Lung (tissue), 12 donors: ENCODE data around the gene NEDD8. TPM values are rescaled to one million over a fixed set of nuclear protein-coding genes. Genes with fewer than 3 reads are reported as not detected.
"Not testable (repeated sequence)": the region's sequence is repeated elsewhere in the genome, so short reads cannot be mapped to it uniquely, and the experiment has no call there.

ENCODE experiments used
- ATAC-seq: fragments of 200-7000 bp; cut with Tn5 transposase; one replicate; pipeline ENCODE4 v1.9.1; 2020; ENCODE audit warnings: moderate number of reproducible peaks; ENCODE audit not compliant: insufficient read depth, low FRiP score
- DNase-seq, 3 donors: peaks; one replicate each; pipeline ENCODE4 v3.0.0-alpha.2; 2013 to 2017
- H3K27ac ChIP-seq, 2 donors: one replicate each; pipeline ENCODE4 v1.5.1; 2013; ENCODE audit warnings: mild to moderate bottlenecking in 2 of 2, moderate library complexity in 2 of 2, control low read depth in 1 of 2, inconsistent platforms in 1 of 2, low read depth in 1 of 2, low read length in 1 of 2
- H3K27me3 ChIP-seq, 3 donors: one replicate each; pipeline ENCODE4 v1.5.1; 2013; ENCODE audit warnings: low read length in 2 of 3; ENCODE audit not compliant: control insufficient read depth in 3 of 3, insufficient read depth in 3 of 3
- H3K36me3 ChIP-seq, 4 donors: one replicate each; pipeline ENCODE4 v1.5.1; 2013; ENCODE audit warnings: low read length in 4 of 4, mild to moderate bottlenecking in 1 of 4, moderate library complexity in 1 of 4; ENCODE audit not compliant: control insufficient read depth in 4 of 4, insufficient read depth in 4 of 4
- H3K4me1 ChIP-seq, 5 donors: one replicate each; pipeline ENCODE4 v1.5.1; 2013; ENCODE audit warnings: low read length in 5 of 5, mild to moderate bottlenecking in 2 of 5, moderate library complexity in 1 of 5; ENCODE audit not compliant: control insufficient read depth in 5 of 5, insufficient read depth in 5 of 5
- H3K4me3 ChIP-seq: one replicate; pipeline ENCODE4 v1.5.1; 2013; ENCODE audit warnings: mild to moderate bottlenecking, control low read depth, moderate library complexity
- H3K9ac ChIP-seq, 2 donors: one replicate each; pipeline ENCODE4 v1.5.1; 2013; ENCODE audit warnings: low read length in 2 of 2, control low read depth in 1 of 2; ENCODE audit not compliant: insufficient read depth in 1 of 2
- H3K9me3 ChIP-seq, 4 donors: one replicate each; pipeline ENCODE4 v1.5.1; 2013; ENCODE audit warnings: low read length in 3 of 4, mild to moderate bottlenecking in 1 of 4, moderate library complexity in 1 of 4; ENCODE audit not compliant: control insufficient read depth in 4 of 4, insufficient read depth in 3 of 4
- WGBS, 2 donors: extraction: QIAGEN DNeasy Blood & Tissue Kit; methylation state at CpG; one replicate each; pipeline ENCODE4 v1.1.7; 2013; 5-methylcytosine and 5-hydroxymethylcytosine counted together
- polyA plus RNA-seq, 2 donors: library from polyadenylated mRNA; stranded (reverse); fragments of 200-250 nt; gene quantifications; one replicate each; pipeline ENCODE4 v1.2.1, GENCODE V29; 2013
- total RNA-seq, 2 donors: library from RNA; depleted of rRNA in 1 of 2; stranded (reverse); fragments of >200 nt in 1 of 2; gene quantifications; one replicate each; pipeline ENCODE4 v1.2.1, GENCODE V29; 2014 to 2021
- TF ChIP-seq, protein P1 (sequence below): IDR thresholded peaks from 2 replicates; pipeline ENCODE4 v1.5.1; 2012; ENCODE audit warnings: mild to moderate bottlenecking; ENCODE audit errors: control extremely low read depth, extremely low read depth
- donor health status: control.
- donor health status: control.
- donor health status: Bipolar disorder and iron deficiency.
- donor health status: healthy.
- donor health status: DM: yes; HTN: yes; CAD: no.

Gene NEDD8
- total and polyA plus RNA-seq, 4 donors = 69.5 to 246 (median 194) TPM

DNA sequence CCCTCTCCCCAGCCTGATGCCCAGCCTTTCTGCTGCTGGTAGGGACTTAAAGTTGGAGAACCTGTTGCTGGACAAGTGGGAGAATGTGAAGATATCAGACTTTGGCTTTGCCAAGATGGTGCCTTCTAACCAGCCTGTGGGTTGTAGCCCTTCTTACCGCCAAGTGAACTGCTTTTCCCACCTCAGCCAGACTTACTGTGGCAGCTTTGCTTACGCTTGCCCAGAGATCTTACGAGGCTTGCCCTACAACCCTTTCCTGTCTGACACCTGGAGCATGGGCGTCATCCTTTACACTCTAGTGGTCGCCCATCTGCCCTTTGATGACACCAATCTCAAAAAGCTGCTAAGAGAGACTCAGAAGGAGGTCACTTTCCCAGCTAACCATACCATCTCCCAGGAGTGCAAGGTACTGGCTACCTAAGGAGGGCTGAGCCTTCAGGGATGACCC is 25.0 kb downstream of the NEDD8 start:
- ATAC-seq (no peak), DNase-seq (no peak)
- no peak overlapping the region for H3K4me3 ChIP-seq
- H3K27me3 ChIP-seq = no peaks in the 10 kb centered on the region
- no peaks in the 10 kb centered on the region for H3K9me3 ChIP-seq
- TF ChIP-seq, protein P1, sequence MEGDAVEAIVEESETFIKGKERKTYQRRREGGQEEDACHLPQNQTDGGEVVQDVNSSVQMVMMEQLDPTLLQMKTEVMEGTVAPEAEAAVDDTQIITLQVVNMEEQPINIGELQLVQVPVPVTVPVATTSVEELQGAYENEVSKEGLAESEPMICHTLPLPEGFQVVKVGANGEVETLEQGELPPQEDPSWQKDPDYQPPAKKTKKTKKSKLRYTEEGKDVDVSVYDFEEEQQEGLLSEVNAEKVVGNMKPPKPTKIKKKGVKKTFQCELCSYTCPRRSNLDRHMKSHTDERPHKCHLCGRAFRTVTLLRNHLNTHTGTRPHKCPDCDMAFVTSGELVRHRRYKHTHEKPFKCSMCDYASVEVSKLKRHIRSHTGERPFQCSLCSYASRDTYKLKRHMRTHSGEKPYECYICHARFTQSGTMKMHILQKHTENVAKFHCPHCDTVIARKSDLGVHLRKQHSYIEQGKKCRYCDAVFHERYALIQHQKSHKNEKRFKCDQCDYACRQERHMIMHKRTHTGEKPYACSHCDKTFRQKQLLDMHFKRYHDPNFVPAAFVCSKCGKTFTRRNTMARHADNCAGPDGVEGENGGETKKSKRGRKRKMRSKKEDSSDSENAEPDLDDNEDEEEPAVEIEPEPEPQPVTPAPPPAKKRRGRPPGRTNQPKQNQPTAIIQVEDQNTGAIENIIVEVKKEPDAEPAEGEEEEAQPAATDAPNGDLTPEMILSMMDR = no peak
- H3K36me3 ChIP-seq = peaks cover 9 to 48% (median 44%) of the 10 kb centered on the region in 4 donors
- peaks cover 0 to under 1% (median 0%) of the 10 kb centered on the region in 5 donors for H3K4me1 ChIP-seq
- WGBS, 2 donors = 94 to 98% methylated on average over 5 of the region's 5 CpGs
- no peak overlapping the region for H3K9ac ChIP-seq
- no peak overlapping the region for H3K27ac ChIP-seq

DNA sequence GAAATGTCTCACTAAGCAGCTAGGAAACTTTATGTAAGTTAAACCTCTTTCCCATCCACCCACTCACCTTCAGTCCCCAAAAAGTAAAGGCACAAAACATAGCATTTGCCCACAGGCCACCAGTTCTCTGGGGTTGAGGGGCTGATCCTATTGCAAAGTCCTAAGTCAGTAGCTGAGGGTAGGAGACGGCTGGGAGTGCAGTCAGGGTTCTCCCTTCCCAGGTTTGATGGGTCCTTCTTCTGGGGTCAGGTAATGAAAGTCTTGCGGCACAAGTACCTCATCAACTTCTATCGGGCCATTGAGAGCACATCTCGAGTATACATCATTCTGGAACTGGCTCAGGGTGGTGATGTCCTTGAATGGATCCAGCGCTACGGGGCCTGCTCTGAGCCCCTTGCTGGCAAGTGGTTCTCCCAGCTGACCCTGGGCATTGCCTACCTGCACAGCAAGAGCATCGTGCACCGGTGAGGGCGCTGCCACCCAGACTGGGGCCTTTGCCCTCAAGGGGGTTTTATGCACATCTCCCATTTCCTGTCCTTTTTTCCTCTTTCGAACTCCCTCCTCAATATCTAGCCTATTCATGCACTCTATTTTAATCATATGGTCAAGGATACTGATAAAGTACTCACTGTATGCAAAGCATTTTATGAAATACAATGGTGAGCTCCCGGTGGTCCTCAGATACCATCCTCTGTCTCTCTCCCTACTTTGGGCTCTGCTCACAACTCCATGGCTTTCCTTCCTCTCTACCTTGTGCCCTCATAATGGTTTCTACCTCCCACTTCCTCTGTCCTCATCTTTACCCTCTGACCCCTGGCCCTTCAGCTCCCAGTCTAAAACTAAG is 25.7 kb downstream of the NEDD8 start:
- Histone ChIP-seq H3K27ac (no peak overlapping the region), H3K27me3 (no peaks in the 10 kb centered on the region), H3K4me1 (no peaks in the 10 kb centered on the region), H3K36me3 (peaks cover 9 to 52% (median 45%) of the 10 kb centered on the region in 4 donors), H3K9ac (no peak overlapping the region), H3K4me3 (no peak overlapping the region), H3K9me3 (no peaks in the 10 kb centered on the region)
- ATAC-seq (no peak), DNase-seq (no peak)
- 99% methylated on average over 11 of the region's 11 CpGs for WGBS, 2 donors
- TF ChIP-seq, protein P1 = no peak

DNA sequence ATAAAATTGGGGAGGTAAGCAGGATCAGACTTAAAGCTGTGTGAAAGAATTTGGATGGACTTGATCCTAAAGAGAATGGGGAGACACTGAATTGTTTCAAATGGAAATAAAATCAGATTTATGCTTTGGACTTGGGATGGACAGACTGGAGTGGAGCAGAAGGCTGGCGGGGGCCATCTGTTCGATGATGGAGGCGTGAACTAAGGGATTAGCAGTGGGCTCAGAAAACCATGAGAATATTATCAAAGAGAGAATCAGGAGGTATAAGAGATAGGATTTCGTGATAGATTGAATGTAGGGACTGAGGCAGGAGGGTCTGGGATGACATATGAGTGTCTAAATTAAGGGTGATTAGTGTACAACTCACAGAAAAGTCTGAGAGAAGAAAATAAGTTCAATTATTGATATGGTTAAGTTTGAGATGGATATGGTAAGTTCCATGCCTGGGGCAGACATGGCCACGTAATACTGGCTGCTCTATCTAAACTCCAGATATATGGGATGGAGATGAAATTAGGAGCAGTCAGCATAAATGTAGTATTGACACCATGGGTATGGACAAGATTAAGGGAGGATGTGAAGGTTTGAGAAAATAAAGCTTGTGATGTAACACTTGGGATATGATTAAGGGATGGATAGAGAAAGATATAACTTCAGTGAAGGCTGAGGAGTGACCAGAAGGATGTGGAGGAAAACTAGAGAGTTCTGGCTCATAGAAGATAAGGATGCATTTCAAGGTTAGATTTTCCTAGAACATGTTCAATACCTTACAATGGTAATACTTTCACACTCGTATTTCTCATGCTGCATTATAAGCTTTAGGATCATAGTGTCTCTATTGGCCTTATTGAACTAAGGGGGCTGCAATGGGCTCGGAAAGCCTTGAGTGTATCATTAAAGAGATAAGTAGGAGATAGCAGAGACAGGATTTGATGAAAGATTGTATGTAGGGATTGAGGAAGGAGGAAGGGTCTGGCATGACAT is 27.7 kb downstream of the NEDD8 start:
- Histone ChIP-seq H3K36me3 (peaks cover 3 to 43% (median 33%) of the 10 kb centered on the region in 4 donors), H3K9ac (no peak overlapping the region), H3K4me3 (no peak overlapping the region), H3K4me1 (no peaks in the 10 kb centered on the region), H3K9me3 (no peaks in the 10 kb centered on the region), H3K27me3 (no peaks in the 10 kb centered on the region), H3K27ac (no peak overlapping the region)
- WGBS, 2 donors = 95 to 96% methylated on average over 7 of the region's 7 CpGs
- DNase-seq (no peak), ATAC-seq (no peak)
- TF ChIP-seq, protein P1 = no peak

DNA sequence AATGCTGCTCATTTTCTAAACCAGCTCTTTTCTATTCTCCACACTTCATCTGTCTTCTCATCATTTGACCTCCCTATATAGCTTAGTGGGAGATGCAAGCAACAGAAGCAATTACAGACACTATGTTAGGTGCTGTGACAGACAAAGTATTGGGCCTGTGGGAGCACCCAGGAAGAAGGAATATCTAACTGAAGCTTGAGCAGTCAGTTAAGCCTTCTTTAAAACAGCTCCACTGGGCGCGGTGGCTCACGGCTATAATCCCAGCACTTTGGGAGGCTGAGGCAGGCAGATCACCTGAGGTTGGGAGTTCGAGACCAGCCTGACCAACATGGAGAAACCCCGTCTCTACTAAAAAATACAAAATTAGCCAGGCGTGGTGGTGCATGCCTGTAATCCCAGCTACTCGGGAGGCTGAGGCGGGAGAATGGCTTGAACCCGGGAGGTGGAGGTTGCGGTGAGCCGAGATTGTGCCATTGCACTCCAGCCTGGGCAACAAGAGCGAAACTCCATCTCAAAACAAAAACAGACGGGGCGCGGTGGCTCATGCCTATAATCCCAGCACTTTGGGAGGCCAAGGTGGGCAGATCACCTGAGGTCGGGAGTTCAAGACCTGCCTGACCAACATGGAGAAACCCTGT is 28.8 kb downstream of the NEDD8 start:
- ATAC-seq, DNase-seq, H3K9me3 ChIP-seq, H3K27ac ChIP-seq, H3K4me3 ChIP-seq, H3K4me1 ChIP-seq, H3K27me3 ChIP-seq, H3K9ac ChIP-seq: not testable (repeated sequence)
- H3K36me3 ChIP-seq = peaks cover 2 to 39% (median 29%) of the 10 kb centered on the region in 4 donors
- 97 to 98% methylated on average over 16 of the region's 16 CpGs for WGBS, 2 donors

DNA sequence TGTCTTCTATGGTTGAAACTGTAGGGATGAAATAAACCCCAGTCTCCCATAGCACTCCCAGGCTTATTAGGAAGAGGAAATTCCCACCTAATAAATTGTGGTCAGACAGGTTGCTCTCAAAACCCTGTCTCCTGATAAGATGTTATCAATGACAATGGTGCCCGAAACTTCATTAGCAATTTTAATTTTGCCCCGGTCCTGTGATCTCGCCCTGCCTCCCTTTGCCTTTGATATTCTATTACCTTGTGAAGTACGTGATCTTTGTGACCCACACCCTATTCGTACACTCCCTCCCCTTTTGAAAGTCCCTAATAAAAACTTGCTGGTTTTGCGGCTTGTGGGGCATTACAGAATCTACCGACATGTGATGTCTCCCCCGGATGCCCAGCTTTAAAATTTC is 29.6 kb downstream of the NEDD8 start:
- not testable (repeated sequence) for ATAC-seq, H3K4me3 ChIP-seq, H3K27me3 ChIP-seq, H3K9me3 ChIP-seq, DNase-seq, H3K4me1 ChIP-seq, H3K9ac ChIP-seq, H3K27ac ChIP-seq
- 93% methylated on average over 8 of the region's 8 CpGs for WGBS, 2 donors
- H3K36me3 ChIP-seq = peaks cover 2 to 31% (median 23%) of the 10 kb centered on the region in 4 donors
